GM21619 (cell line): ENCODE measurements around the gene USP22.

Experiments
- ATAC-seq: cut with Tn5 transposase; IDR thresholded peaks from one replicate; pipeline ENCODE4 v1.9.1; 2021; ENCODE audit not compliant: unreplicated experiment

Gene USP22

GRCh38 chr17:20960871-20961270 lies 81.9 kb downstream of the USP22 start:
- no peak for ATAC-seq

GRCh38 chr17:20955427-20956323 lies 87.1 kb downstream of the USP22 start:
- ATAC-seq: no peak

- ATAC-seq: no peak
These were observed 88.0 kb downstream of the USP22 start for GRCh38 chr17:20954794-20955193.

GRCh38 chr17:20952183-20952582 lies 90.6 kb downstream of the USP22 start:
- no peak for ATAC-seq
